ENCODE measurements around the gene KBTBD12.

GRCh38 chr3:127914584-127914983 lies 448 bp upstream of the KBTBD12 start:
- no peak for TF ChIP-seq REST (IDR thresholded peaks at IDR 0.05)
- TF ChIP-seq, protein P1, sequence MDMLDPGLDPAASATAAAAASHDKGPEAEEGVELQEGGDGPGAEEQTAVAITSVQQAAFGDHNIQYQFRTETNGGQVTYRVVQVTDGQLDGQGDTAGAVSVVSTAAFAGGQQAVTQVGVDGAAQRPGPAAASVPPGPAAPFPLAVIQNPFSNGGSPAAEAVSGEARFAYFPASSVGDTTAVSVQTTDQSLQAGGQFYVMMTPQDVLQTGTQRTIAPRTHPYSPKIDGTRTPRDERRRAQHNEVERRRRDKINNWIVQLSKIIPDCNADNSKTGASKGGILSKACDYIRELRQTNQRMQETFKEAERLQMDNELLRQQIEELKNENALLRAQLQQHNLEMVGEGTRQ (IDR thresholded peaks at IDR 0.05): no peak
- TF ChIP-seq, protein P2, sequence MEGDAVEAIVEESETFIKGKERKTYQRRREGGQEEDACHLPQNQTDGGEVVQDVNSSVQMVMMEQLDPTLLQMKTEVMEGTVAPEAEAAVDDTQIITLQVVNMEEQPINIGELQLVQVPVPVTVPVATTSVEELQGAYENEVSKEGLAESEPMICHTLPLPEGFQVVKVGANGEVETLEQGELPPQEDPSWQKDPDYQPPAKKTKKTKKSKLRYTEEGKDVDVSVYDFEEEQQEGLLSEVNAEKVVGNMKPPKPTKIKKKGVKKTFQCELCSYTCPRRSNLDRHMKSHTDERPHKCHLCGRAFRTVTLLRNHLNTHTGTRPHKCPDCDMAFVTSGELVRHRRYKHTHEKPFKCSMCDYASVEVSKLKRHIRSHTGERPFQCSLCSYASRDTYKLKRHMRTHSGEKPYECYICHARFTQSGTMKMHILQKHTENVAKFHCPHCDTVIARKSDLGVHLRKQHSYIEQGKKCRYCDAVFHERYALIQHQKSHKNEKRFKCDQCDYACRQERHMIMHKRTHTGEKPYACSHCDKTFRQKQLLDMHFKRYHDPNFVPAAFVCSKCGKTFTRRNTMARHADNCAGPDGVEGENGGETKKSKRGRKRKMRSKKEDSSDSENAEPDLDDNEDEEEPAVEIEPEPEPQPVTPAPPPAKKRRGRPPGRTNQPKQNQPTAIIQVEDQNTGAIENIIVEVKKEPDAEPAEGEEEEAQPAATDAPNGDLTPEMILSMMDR (IDR thresholded peaks at IDR 0.05): no peak

Data from A549 (cell line).